ENCODE data around the gene HEXB.

HEXB gene

GRCh38 chr5:74641735-74642542 lies 43.1 kb upstream of the HEXB start:
- peak overlapping the region; percentile 78 for H3K27ac ChIP-seq (ENCODE audit: low read depth, low read length)
- no peaks in the 10 kb centered on the region for H3K36me3 ChIP-seq (ENCODE audit: control insufficient read depth in 5 of 5, insufficient read depth in 5 of 5, low read length in 5 of 5)
- peak overlapping the region; percentile 77 to 93 (median 87) for H3K4me3 ChIP-seq (ENCODE audit: low read depth in 1 of 5, low read length in 5 of 5)
- peak overlapping the region in 3 of 5 donors; percentile 28 to 60 (median 60) for H3K9ac ChIP-seq (ENCODE audit: low read length in 5 of 5)
- no peaks in the 10 kb centered on the region for H3K9me3 ChIP-seq (ENCODE audit: control insufficient read depth in 5 of 5, low read length in 5 of 5)
- H3K27me3 ChIP-seq (ENCODE audit: control insufficient read depth in 5 of 5, insufficient read depth in 4 of 5, low read length in 5 of 5) = no peaks in the 10 kb centered on the region
- H3K4me1 ChIP-seq (ENCODE audit: control insufficient read depth in 5 of 5, insufficient read depth in 5 of 5, low read length in 5 of 5) = peaks cover 7 to 62% (median 57%) of the 10 kb centered on the region in 5 donors

GRCh38 chr5:74642543-74642863 lies 42.5 kb upstream of the HEXB start:
- Histone ChIP-seq H3K4me1 (ENCODE audit: control insufficient read depth in 5 of 5, insufficient read depth in 5 of 5, low read length in 5 of 5) (peaks cover 7 to 62% (median 52%) of the 10 kb centered on the region in 5 donors), H3K4me3 (ENCODE audit: low read depth in 1 of 5, low read length in 5 of 5) (no peak overlapping the region), H3K27ac (ENCODE audit: low read depth, low read length) (no peak overlapping the region), H3K27me3 (ENCODE audit: control insufficient read depth in 5 of 5, insufficient read depth in 4 of 5, low read length in 5 of 5) (no peaks in the 10 kb centered on the region), H3K36me3 (ENCODE audit: control insufficient read depth in 5 of 5, insufficient read depth in 5 of 5, low read length in 5 of 5) (no peaks in the 10 kb centered on the region), H3K9me3 (ENCODE audit: control insufficient read depth in 5 of 5, low read length in 5 of 5) (no peaks in the 10 kb centered on the region), H3K9ac (ENCODE audit: low read length in 5 of 5) (no peak overlapping the region)

GRCh38 chr5:74643111-74643562 lies 41.9 kb upstream of the HEXB start:
- Histone ChIP-seq H3K27me3 (ENCODE audit: control insufficient read depth in 5 of 5, insufficient read depth in 4 of 5, low read length in 5 of 5) (no peaks in the 10 kb centered on the region), H3K27ac (ENCODE audit: low read depth, low read length) (no peak overlapping the region), H3K4me1 (ENCODE audit: control insufficient read depth in 5 of 5, insufficient read depth in 5 of 5, low read length in 5 of 5) (peaks cover 7 to 58% (median 46%) of the 10 kb centered on the region in 5 donors), H3K9ac (ENCODE audit: low read length in 5 of 5) (no peak overlapping the region), H3K9me3 (ENCODE audit: control insufficient read depth in 5 of 5, low read length in 5 of 5) (no peaks in the 10 kb centered on the region), H3K4me3 (ENCODE audit: low read depth in 1 of 5, low read length in 5 of 5) (no peak overlapping the region), H3K36me3 (ENCODE audit: control insufficient read depth in 5 of 5, insufficient read depth in 5 of 5, low read length in 5 of 5) (no peaks in the 10 kb centered on the region)

- H3K27me3 ChIP-seq (ENCODE audit: control insufficient read depth in 5 of 5, insufficient read depth in 4 of 5, low read length in 5 of 5) = no peaks in the 10 kb centered on the region
- H3K27ac ChIP-seq (ENCODE audit: low read depth, low read length) = no peak overlapping the region
- H3K9ac ChIP-seq (ENCODE audit: low read length in 5 of 5) = no peak overlapping the region
- peaks cover 2 to 25% (median 20%) of the 10 kb centered on the region in 5 donors for H3K4me1 ChIP-seq (ENCODE audit: control insufficient read depth in 5 of 5, insufficient read depth in 5 of 5, low read length in 5 of 5)
- H3K4me3 ChIP-seq (ENCODE audit: low read depth in 1 of 5, low read length in 5 of 5) = no peak overlapping the region
- H3K36me3 ChIP-seq (ENCODE audit: control insufficient read depth in 5 of 5, insufficient read depth in 5 of 5, low read length in 5 of 5) = no peaks in the 10 kb centered on the region
- H3K9me3 ChIP-seq (ENCODE audit: control insufficient read depth in 5 of 5, low read length in 5 of 5) = no peaks in the 10 kb centered on the region
Observed at GRCh38 chr5:74647096-74647495, 37.9 kb upstream of the HEXB start.

- Histone ChIP-seq H3K4me3 (ENCODE audit: low read depth in 1 of 5, low read length in 5 of 5) (peak overlapping the region in 1 of 5 donors; percentile 39), H3K9me3 (ENCODE audit: control insufficient read depth in 5 of 5, low read length in 5 of 5) (no peaks in the 10 kb centered on the region), H3K4me1 (ENCODE audit: control insufficient read depth in 5 of 5, insufficient read depth in 5 of 5, low read length in 5 of 5) (peaks cover 0 to 18% (median 2%) of the 10 kb centered on the region in 5 donors), H3K27ac (ENCODE audit: low read depth, low read length) (no peak overlapping the region), H3K36me3 (ENCODE audit: control insufficient read depth in 5 of 5, insufficient read depth in 5 of 5, low read length in 5 of 5) (no peaks in the 10 kb centered on the region), H3K27me3 (ENCODE audit: control insufficient read depth in 5 of 5, insufficient read depth in 4 of 5, low read length in 5 of 5) (no peaks in the 10 kb centered on the region), H3K9ac (ENCODE audit: low read length in 5 of 5) (no peak overlapping the region)
Observed at GRCh38 chr5:74648835-74649293, 36.2 kb upstream of the HEXB start.

GRCh38 chr5:74649421-74649973 lies 35.5 kb upstream of the HEXB start:
- H3K4me1 ChIP-seq (ENCODE audit: control insufficient read depth in 5 of 5, insufficient read depth in 5 of 5, low read length in 5 of 5) = peaks cover 0 to 18% (median 0%) of the 10 kb centered on the region in 5 donors
- no peak overlapping the region for H3K4me3 ChIP-seq (ENCODE audit: low read depth in 1 of 5, low read length in 5 of 5)
- no peak overlapping the region for H3K9ac ChIP-seq (ENCODE audit: low read length in 5 of 5)
- H3K9me3 ChIP-seq (ENCODE audit: control insufficient read depth in 5 of 5, low read length in 5 of 5) = no peaks in the 10 kb centered on the region
- no peaks in the 10 kb centered on the region for H3K36me3 ChIP-seq (ENCODE audit: control insufficient read depth in 5 of 5, insufficient read depth in 5 of 5, low read length in 5 of 5)
- H3K27ac ChIP-seq (ENCODE audit: low read depth, low read length) = no peak overlapping the region
- H3K27me3 ChIP-seq (ENCODE audit: control insufficient read depth in 5 of 5, insufficient read depth in 4 of 5, low read length in 5 of 5) = no peaks in the 10 kb centered on the region

- peaks cover 0 to 10% (median 0%) of the 10 kb centered on the region in 5 donors for H3K4me1 ChIP-seq (ENCODE audit: control insufficient read depth in 5 of 5, insufficient read depth in 5 of 5, low read length in 5 of 5)
- H3K36me3 ChIP-seq (ENCODE audit: control insufficient read depth in 5 of 5, insufficient read depth in 5 of 5, low read length in 5 of 5) = no peaks in the 10 kb centered on the region
- no peaks in the 10 kb centered on the region for H3K9me3 ChIP-seq (ENCODE audit: control insufficient read depth in 5 of 5, low read length in 5 of 5)
- no peaks in the 10 kb centered on the region for H3K27me3 ChIP-seq (ENCODE audit: control insufficient read depth in 5 of 5, insufficient read depth in 4 of 5, low read length in 5 of 5)
- no peak overlapping the region for H3K4me3 ChIP-seq (ENCODE audit: low read depth in 1 of 5, low read length in 5 of 5)
- no peak overlapping the region for H3K27ac ChIP-seq (ENCODE audit: low read depth, low read length)
- no peak overlapping the region for H3K9ac ChIP-seq (ENCODE audit: low read length in 5 of 5)
Observed at GRCh38 chr5:74651710-74652109, 33.3 kb upstream of the HEXB start.

- Histone ChIP-seq H3K9ac (ENCODE audit: low read length in 5 of 5) (no peak overlapping the region), H3K4me3 (ENCODE audit: low read depth in 1 of 5, low read length in 5 of 5) (no peak overlapping the region), H3K27ac (ENCODE audit: low read depth, low read length) (no peak overlapping the region), H3K36me3 (ENCODE audit: control insufficient read depth in 5 of 5, insufficient read depth in 5 of 5, low read length in 5 of 5) (no peaks in the 10 kb centered on the region), H3K27me3 (ENCODE audit: control insufficient read depth in 5 of 5, insufficient read depth in 4 of 5, low read length in 5 of 5) (no peaks in the 10 kb centered on the region), H3K9me3 (ENCODE audit: control insufficient read depth in 5 of 5, low read length in 5 of 5) (no peaks in the 10 kb centered on the region), H3K4me1 (ENCODE audit: control insufficient read depth in 5 of 5, insufficient read depth in 5 of 5, low read length in 5 of 5) (peaks cover 0 to 6% (median 0%) of the 10 kb centered on the region in 5 donors)
Observed at GRCh38 chr5:74652576-74652975, 32.5 kb upstream of the HEXB start.

- H3K4me1 ChIP-seq (ENCODE audit: control insufficient read depth in 5 of 5, insufficient read depth in 5 of 5, low read length in 5 of 5) = peaks cover 0 to 2% (median 0%) of the 10 kb centered on the region in 5 donors
- no peak overlapping the region for H3K4me3 ChIP-seq (ENCODE audit: low read depth in 1 of 5, low read length in 5 of 5)
Observed at GRCh38 chr5:74653991-74654390, 31.0 kb upstream of the HEXB start.

GRCh38 chr5:74655206-74655605 lies 29.8 kb upstream of the HEXB start:
- H3K9me3 ChIP-seq (ENCODE audit: control insufficient read depth in 5 of 5, low read length in 5 of 5) = no peaks in the 10 kb centered on the region
- H3K27ac ChIP-seq (ENCODE audit: low read depth, low read length) = no peak overlapping the region
- no peak overlapping the region for H3K4me3 ChIP-seq (ENCODE audit: low read depth in 1 of 5, low read length in 5 of 5)
- H3K27me3 ChIP-seq (ENCODE audit: control insufficient read depth in 5 of 5, insufficient read depth in 4 of 5, low read length in 5 of 5) = peaks cover 0 to 3% (median 0%) of the 10 kb centered on the region in 5 donors
- no peaks in the 10 kb centered on the region for H3K4me1 ChIP-seq (ENCODE audit: control insufficient read depth in 5 of 5, insufficient read depth in 5 of 5, low read length in 5 of 5)
- no peak overlapping the region for H3K9ac ChIP-seq (ENCODE audit: low read length in 5 of 5)
- H3K36me3 ChIP-seq (ENCODE audit: control insufficient read depth in 5 of 5, insufficient read depth in 5 of 5, low read length in 5 of 5) = no peaks in the 10 kb centered on the region

More at GRCh38 chr5:74653991-74654390, 31.0 kb upstream of the HEXB start:
- no peaks in the 10 kb centered on the region for H3K36me3 ChIP-seq (ENCODE audit: control insufficient read depth in 5 of 5, insufficient read depth in 5 of 5, low read length in 5 of 5)
- no peaks in the 10 kb centered on the region for H3K27me3 ChIP-seq (ENCODE audit: control insufficient read depth in 5 of 5, insufficient read depth in 4 of 5, low read length in 5 of 5)
- H3K9me3 ChIP-seq (ENCODE audit: control insufficient read depth in 5 of 5, low read length in 5 of 5) = no peaks in the 10 kb centered on the region
- H3K9ac ChIP-seq (ENCODE audit: low read length in 5 of 5) = no peak overlapping the region
- no peak overlapping the region for H3K27ac ChIP-seq (ENCODE audit: low read depth, low read length)
